ENCODE measurements around the gene SETD2. TPM values are rescaled to one million over a fixed set of nuclear protein-coding genes. Genes with fewer than 3 reads are reported as not detected.

SETD2 gene
- total and polyA plus RNA-seq, 2 of the 8 experiments (the other 6 are each of a cell fraction or from before 2014, with no cell fraction given) = 15.7 to 46.3 TPM

- TF ChIP-seq RAD21 (IDR thresholded peaks at IDR 0.05 in 1 of 2, conservative IDR thresholded peaks at IDR 0.05 in 1 of 2; ENCODE audit: low read depth in 2 of 2, low read length in 2 of 2) = no peak
- TF ChIP-seq TCF12 (IDR thresholded peaks at IDR 0.05; ENCODE audit: low read depth, low read length) = no peak
- TF ChIP-seq HDAC6 (IDR thresholded peaks at IDR 0.05; ENCODE audit: low read depth, low read length) = no peak
- no peak for TF ChIP-seq MAX (IDR thresholded peaks at IDR 0.05)
These were observed 167.9 kb downstream of the SETD2 start (continued) for GRCh38 chr3:46995901-46996562.

All from H1 (cell line).